NCI-H1092 (cell line): Measurements from ENCODE around the gene DIP2C.
"Not testable (repeated sequence)": the region's sequence is repeated elsewhere in the genome, so short reads cannot be mapped to it uniquely, and the experiment has no call there.

ENCODE experiments used
- DNase-seq: peaks from one replicate; lab custom pipeline; 2025; lab: John Stamatoyannopoulos, UW

DIP2C gene

DNA sequence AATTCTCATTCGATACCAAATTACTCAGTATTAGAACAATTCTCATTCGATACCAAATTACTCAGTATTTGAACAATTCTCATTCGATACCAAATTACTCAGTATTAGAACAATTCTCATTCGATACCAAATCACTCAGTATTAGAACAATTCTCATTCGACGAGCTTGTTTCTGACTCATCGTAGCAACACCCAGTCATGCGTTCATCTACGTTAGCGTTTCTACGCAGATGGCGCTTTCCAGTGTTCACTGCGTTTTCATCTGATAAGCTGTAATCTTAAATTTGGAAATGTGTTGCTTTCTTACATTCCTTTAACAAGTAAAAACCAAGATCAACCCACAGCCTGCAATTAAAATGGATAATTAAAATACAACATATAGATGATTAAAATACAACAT is 277.9 kb downstream of the DIP2C start:
- no peak for DNase-seq

DNA sequence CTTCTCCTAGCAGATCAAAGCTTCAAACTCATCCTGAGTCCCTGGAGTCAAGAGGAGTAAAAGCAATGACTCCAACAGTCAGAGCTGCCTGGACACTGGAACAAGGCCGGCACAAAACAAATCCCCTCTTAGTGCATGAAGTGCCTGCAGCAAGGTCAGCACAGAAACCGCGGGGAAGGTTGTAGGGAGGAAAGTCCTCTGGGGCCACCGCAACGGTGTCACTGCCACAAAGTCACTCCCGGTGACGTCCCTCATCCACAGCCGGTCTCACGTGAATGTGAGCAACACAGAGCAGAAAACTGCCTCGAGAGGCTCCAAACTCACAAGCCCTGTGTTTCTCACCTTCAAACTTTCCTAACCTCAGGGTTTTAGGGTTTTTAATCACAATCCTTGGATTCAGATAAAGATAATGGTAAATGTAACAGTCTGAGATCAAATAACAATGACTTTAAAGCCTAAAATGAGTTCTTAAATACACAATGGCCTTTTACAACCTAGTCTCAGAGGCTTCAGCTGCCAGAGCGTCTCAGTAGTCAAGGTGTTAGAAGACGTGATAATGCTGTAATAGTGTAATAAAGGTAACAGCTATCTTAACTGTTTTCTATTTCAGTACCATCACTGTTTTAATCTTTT is 279.9 kb downstream of the DIP2C start:
- DNase-seq: no peak

DNA sequence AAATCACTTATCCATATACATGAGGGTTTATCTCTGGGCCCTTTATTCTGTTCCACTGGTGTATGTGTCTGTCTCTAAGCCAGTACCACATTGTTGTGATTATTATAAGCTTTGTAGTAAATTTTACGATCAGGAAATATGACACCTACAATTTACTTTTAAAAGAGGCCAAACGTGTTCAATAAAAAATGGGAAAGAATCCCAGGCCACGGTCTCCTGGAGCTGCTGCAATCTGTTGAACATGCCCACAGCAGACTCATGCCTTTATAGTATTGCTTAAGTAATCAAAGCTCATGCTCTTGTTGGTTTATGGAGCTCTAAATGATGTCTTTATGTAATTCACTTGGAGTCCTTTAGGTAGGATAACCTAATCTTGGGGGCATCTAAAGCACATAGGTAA is 281.2 kb downstream of the DIP2C start:
- no peak for DNase-seq

DNA sequence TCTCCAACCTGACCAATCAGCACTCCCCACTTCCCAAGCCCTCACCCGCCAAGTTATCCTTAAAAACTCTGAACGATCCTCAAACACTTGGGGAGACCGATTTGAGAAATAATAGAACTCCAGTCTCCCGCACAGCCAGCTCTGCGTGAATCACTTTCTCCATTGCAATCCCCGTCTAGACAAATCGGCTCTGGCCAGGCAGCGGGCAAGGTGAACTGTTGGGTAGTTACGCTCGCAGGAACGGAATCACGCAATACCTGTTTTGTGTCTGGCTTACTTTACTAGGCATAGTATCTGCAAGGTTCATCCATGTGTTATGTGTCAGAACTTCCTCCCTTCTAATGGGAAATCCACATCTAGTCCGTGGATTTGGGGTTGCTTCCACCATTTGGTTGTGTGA is 282.5 kb downstream of the DIP2C start:
- no peak for DNase-seq

GRCh38 chr10:405648-406047 is 283.8 kb downstream of the DIP2C start:
- DNase-seq: no peak

DNA sequence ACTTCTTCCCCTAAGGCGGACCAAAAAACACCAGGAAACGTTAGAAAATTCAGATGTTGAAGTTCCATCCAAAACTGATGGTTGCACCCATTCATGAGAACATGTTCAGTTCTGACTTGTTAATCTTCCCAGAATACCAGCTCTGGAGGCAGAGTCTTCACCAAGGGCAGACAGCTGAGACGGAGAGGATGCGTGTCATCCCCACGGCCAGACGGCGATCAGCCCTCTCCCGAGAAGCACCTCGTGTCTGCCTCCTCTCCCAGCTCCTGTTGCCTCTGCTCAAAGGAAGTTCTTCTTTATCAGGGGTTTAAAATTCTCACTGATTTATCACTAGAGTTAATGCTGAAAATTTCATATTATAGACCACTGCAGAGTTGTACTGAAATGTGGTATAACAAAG is 284.5 kb downstream of the DIP2C start:
- DNase-seq: no peak

GRCh38 chr10:404346-404745 is 285.1 kb downstream of the DIP2C start:
- DNase-seq: no peak

- DNase-seq: no peak
Measured at GRCh38 chr10:398954-399353, 290.5 kb downstream of the DIP2C start.

DNA sequence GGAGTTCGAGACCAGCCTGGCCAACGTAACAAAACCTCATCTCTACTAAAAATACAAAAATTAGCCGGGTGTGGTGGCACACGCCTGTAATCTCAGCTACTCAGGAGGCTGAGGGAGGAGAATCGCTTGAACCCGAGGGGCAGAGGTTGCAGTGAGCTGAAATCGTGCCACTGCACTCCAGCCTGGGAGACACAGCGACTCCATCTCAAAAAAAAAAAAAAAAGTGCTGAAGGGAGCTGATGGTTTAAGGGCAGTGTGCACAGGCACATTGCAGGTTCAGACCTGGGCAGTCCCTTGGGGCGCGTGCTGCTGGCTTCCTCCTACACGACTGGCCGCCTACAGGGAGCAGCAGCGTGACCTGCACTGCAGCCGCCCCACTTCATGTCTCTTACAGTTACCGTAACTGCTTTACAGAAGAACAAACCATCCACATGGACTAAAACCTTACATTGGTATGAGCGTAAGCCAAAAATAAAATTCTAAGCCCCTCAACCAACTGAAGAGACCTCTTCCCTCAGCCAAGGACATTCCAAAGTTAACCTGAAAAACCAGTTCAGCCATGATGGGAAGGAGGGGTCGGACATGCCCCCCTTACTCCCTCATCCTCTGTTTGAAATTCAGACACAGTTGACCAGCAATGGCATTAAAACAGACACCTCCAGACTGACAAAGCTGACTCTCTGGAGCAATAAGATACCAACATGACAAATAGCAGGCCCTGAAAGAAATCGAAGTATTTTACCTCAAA is 292.0 kb downstream of the DIP2C start:
- DNase-seq: no peak

- DNase-seq: no peak
Measured at GRCh38 chr10:396535-397220, 292.8 kb downstream of the DIP2C start.

GRCh38 chr10:396107-396506 is 293.4 kb downstream of the DIP2C start:
- no peak for DNase-seq

- DNase-seq: no peak
Measured at GRCh38 chr10:395665-396064, 293.8 kb downstream of the DIP2C start.

- not testable (repeated sequence) for DNase-seq
Measured at GRCh38 chr10:394439-395101, 294.9 kb downstream of the DIP2C start.

DNA sequence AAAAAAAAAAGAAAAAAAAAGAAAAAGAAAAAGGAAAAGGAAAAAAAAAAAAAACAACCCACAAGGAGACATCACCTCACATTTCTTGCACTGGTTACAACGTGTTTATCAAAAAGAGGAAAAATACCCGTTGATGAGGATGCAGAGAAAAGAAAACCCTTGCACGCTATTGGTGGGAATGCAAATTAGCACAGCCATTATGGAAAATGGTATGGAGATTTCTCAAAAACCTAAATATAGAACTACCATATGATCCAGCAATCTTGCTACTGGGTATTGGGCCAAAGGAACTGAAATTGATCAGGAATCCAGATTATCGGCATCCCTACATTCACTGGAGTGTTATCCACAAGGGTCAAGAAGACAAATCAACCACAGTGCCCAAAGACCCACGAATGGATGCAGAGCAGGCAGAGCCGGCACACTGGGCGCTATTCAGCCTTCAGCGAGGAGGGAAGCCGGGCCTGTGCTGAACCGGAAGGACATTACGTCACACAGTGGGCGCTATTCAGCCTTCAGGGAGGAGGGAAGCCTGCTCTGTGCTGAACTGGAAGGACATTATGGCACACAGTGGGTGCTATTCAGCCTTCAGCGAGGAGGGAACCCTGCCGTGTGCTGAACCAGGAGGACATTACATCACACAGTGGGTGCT is 295.6 kb downstream of the DIP2C start:
- DNase-seq: no peak

- no peak for DNase-seq
Measured at GRCh38 chr10:393106-393745, 296.2 kb downstream of the DIP2C start.

- no peak for DNase-seq
Measured at GRCh38 chr10:392705-393037, 296.8 kb downstream of the DIP2C start.

GRCh38 chr10:391847-392704 is 297.4 kb downstream of the DIP2C start:
- no peak for DNase-seq

DNA sequence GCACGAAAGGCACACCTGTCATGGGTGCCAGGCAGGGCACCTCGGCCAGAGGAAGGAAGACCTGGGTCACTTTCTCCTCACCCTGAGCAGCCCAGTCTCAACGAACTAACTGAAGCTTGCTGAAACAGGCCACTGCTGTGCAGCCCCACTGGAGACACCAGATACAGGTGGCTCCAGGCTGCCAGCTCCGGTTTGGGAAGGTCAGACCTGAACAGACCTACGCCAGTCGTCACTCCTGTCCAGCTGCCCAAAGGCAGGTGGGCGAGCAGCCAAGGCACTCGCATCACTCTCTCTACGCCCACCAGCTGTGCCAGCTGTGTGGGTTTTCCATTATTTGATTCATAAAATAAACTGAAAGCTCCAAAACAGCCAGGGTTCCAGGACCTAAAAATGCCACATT is 298.2 kb downstream of the DIP2C start:
- DNase-seq: no peak

DNA sequence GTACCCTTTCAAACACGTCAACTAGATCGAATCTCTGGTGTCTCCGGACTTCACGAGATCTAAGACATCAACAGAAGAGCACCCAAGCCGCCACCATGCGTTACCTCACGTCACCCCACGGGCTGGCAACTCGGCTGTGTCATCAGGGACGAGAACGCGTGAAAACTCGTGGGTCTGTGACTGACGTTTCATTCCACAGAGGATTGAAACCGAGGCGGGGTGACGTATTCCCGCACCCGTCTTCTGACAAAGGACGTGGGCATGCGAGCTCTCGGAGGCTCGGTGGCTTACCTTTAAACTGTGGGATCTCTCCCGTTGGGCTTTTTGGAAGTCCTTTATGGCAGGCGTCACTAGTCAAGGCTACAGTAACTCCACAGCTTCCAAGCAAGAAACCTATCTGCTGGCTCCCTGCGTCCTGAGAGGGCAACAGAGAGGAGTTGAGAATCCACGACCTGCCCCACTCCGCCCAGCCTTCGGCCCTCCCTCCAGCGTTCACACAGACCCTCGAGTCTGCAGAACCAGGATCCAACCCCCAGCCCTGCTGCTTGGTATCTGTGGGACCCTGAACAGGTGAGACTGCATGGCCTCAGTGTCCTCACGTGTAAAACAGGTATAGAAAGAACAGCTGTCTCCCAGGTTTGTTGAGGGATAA is 298.9 kb downstream of the DIP2C start:
- no peak for DNase-seq

GRCh38 chr10:389836-390448 is 299.5 kb downstream of the DIP2C start:
- no peak for DNase-seq
